GM21528 (cell line): ENCODE results near the gene SSUH2.

Experiments
- ATAC-seq: cut with Tn5 transposase; IDR thresholded peaks from one replicate; pipeline ENCODE4 v1.9.1; 2021; ENCODE audit warnings: mild to moderate bottlenecking, moderate library complexity; ENCODE audit not compliant: unreplicated experiment, low FRiP score

SSUH2 gene

GRCh38 chr3:8621872-8622271 lies 22.7 kb downstream of the SSUH2 start:
- no peak for ATAC-seq

DNA sequence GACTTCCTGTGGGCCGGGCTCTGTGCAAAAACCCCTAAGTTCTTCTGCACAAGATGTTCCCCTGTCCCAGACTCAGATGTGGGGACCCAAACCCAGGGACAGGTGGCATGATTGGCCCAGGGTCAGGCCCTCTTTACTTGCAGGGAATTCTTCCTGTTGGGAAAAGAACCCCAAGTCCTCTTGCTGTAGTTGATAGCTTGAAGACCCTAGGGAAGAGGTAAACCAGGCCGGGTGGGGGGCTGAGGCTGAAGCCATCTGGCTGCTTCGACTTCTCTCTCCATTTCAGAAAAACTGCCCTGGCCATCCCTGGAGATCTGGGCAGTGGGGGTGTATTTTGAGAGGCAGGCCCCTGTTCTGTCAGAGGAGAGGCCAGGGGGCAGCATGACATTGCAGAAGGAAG lies 23.5 kb downstream of the SSUH2 start:
- ATAC-seq = no peak

- ATAC-seq = no peak
These were observed 25.1 kb downstream of the SSUH2 start for GRCh38 chr3:8619548-8619947.

- ATAC-seq = no peak
These were observed 25.6 kb downstream of the SSUH2 start for GRCh38 chr3:8618950-8619349.

DNA sequence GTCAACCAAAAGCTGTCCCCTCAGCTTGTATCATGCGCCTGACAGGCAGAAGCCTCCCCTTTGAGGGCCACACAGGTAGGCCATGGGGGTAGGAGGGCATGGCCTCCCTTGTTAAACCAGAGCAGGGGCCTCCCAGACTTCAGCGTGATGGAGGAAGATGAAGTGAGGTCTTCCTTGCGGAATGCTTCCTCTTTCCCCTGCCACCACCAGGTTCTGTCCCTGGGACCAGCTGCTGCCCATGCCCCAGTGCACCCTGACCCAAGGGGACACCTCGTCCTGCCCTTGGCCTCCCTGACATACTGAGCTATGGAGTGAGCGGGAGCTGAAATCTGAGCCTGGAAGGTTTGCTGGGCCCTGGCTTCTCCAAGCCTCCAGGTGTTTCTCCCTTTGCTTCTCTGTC lies 26.7 kb downstream of the SSUH2 start:
- ATAC-seq = no peak

DNA sequence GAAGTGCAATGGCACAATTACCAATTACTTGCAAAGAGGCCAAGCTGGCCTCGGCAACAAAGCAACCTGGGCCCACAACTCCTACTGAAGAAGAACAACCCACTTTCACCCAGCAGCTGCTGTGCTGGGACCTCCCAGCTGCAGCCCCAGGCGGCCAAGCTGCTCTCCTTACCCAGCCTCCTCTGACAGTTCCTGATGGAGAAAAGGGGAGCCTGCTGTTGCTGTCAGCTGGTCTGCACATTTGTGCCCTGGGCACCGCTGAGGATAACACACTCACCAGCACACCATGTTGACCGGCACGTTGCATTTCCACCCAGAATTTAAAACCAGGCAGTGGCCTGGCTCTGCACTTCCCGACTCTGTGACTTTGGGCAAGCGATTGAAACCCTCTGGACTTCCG lies 33.6 kb downstream of the SSUH2 start:
- no peak for ATAC-seq

DNA sequence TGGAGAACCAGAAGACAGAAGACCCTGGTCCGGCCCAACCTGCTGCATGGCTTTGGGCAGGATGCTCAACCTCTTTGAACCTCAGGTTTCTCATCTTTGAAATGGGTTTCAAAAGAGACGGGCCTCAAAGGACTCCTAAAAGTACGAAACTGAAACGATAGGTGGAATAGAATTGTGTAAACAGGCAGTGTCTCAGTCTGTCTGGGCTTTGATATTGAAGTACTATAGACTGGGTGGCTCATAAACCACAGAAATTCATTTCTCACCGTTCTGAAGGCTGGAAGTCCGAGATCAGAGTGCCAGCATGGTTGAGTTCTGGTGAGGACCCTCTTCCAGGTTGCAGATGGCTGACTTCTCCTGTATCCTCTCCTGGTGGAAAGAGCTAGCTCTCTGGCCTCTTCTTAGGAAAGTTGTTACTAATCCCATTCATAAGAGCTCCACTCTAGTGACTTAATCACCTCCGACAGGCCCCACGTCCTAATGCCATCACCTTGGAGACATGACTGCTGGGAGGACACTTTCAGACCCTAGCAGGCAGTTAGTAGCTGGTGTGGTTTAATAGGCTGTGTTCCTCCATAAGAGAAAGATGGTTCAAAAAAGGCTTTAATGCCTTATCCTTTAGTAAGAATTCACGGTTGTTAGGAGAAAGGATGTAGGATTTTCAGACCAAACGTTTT lies 35.7 kb downstream of the SSUH2 start:
- ATAC-seq = no peak

DNA sequence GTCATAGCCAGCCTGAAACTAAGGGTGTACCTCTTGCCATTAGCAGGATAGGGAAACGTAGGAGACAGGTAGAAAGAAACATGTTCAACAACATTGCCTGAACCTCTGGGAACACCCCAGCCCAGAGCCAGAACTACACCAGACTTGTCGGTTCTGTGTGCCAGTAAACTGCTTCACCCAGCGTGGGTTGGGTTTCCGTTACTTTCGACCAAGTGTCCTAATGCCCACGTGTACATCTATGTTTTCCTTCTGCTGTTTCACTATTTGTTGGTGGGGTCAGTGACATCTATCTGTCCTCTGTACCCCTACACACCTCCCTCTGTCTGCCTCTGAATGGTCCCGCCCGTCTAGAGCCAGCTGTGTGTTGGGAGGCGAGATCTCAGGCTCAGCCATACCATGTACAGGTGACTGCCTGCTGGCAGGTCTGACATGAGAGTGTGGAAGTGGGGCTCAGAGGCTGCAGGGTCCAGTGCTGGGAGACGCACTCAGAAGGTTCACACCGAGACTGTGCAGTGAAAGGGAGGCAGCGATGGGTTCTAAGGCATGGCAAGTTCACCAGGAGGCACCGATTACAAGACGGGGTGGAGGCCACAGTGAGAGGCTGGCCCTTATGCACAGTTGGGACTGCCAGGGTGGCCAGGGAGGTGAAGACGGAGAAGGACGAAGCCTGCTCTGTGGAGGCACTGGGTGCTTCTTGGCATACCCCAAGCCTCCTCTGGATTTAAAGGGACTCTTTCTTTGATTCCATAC lies 36.4 kb downstream of the SSUH2 start:
- no peak for ATAC-seq

DNA sequence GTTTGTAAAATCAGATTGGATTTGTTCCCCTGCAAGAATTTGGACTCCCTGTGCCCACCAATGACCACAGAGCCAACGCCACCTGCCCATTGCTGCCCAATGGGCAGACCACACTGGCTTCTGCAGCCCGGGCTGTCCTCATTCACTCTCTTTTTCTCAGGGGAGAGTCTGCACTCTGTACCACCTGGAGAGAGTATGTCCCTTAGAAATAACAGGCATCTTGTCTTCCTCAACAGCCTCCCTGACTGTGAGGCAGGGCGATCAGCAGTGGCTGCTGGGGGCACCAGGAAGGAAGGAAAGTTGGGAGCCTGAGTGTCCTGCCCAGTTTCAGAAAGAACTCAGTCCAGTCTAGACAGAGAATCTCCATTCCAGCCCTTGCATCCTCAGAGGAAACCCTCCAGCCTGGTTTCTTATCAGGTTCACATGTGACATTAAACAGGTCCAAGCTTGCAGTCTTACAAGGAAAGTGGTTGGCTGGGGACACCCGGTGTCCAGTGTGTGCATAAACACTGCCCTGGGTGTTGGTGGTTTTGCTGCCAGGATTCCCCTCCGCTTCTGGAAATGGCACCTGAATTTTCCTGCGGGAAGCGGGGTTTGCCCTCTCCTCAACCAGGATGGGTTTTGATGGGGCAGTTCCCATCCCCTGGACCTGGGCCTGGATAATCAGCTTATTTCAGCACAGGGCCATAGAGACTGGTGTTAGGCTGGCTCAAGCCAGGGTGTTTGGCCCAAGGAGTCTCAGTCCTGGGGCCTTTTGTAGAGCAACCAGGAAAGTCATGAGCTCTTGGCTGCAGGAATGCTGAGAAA lies 37.2 kb downstream of the SSUH2 start:
- no peak for ATAC-seq

- no peak for ATAC-seq
These were observed 37.8 kb downstream of the SSUH2 start for GRCh38 chr3:8606701-8607231.

GRCh38 chr3:8604988-8605387 lies 39.6 kb downstream of the SSUH2 start:
- ATAC-seq = no peak

DNA sequence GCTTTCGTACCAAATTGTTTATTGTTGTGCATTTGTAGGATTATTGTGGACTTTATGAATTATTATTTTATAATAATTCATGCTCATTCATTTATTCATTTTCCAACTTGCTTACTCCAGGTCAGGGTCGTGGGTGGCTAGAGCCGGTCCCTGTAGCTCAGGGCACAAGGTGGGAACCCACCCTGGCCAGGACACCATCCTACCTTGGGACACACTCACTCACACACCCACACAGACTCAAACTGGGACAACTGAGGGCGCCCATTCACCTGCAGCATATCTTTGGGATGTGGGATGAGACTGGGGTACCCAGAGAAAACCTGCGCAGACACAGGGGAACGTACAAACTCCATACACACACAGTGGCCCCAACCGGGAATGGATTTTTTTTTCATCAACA lies 40.6 kb downstream of the SSUH2 start:
- ATAC-seq = no peak

GRCh38 chr3:8603115-8603710 lies 41.4 kb downstream of the SSUH2 start:
- ATAC-seq = no peak

- no peak for ATAC-seq
These were observed 44.1 kb downstream of the SSUH2 start for GRCh38 chr3:8600457-8600856.

- no peak for ATAC-seq
These were observed 45.5 kb downstream of the SSUH2 start for GRCh38 chr3:8599146-8599545.

- ATAC-seq = no peak
These were observed 47.3 kb downstream of the SSUH2 start for GRCh38 chr3:8597219-8597853.

GRCh38 chr3:8596321-8597218 lies 48.0 kb downstream of the SSUH2 start:
- no peak for ATAC-seq

DNA sequence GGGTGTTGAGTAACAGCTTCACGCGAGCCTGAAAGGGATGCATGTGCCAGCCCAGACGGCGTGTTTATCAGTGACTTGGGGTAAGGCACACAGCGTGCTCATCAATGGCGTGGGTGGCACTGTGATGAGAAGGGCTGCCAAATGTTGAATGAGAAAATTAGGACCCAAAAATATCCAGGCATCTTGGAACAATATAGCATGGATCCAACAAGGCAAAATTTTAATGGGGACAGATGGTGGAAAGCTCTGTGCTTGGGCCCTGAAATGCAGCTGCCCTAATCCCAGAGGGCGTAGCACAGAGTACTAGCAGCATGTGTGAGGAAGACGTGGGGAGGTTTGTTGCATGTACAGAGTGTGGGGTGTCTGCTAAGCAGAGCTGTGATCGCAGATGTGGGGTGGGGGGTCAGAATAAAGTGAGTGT lies 48.9 kb downstream of the SSUH2 start:
- no peak for ATAC-seq

DNA sequence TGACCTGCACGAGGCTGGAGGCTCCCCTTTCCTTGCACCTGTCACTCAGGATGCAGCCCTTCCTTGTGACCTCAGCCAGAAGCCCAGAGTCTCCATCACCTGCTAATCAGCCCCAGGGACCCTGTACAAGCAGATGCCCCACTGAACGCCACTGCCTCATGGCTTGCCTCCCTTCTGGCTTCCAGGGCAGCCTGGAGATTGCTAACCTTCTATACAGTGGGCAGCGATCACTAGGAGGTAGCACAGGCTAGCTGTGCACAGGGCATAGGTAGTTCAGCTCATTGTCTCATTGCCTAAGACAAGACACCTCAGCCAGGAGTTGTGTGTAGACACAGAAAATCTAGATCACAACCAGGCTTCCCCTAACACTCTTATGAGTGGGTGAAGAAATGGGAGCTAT lies 49.3 kb downstream of the SSUH2 start:
- ATAC-seq = no peak
